GM12878 (cell line): ENCODE data around the gene ANKRD44. TPM values are rescaled to one million over a fixed set of nuclear protein-coding genes. Genes with fewer than 3 reads are reported as not detected.

Experiments used
- ATAC-seq: fragments of 200-7000 bp; cut with Tn5 transposase; 3 replicates; pipeline ENCODE4 v1.9.1; 2020; ENCODE audit warnings: mild to moderate bottlenecking, moderate library complexity
- BruUV-seq: library from RNA; stranded (reverse); fragments of 400-500 nt; replicated peaks from 2 replicates; lab custom pipeline; 2021; lab: Mats Ljungman, UMichigan
- CTCF ChIA-PET: fragments of 300-600 bp; sonication (Branson Sonifier 250); formaldehyde crosslinking; extraction: SDS; loops from one replicate; lab custom pipeline; 2021; ENCODE audit warnings: inconsistent platforms; lab: Yijun Ruan, JAX
- POLR2A ChIA-PET: fragments of 350-600 bp; formaldehyde crosslinking; extraction: SDS; loops from one replicate; lab custom pipeline; 2021; ENCODE audit warnings: inconsistent platforms; lab: Charles Lee
- RAD21 ChIA-PET: fragments of 300-600 bp; sonication (Branson Sonifier 250); formaldehyde crosslinking; loops from one replicate; lab custom pipeline; 2023; ENCODE audit warnings: antibody characterized with exemption; ENCODE audit not compliant: unreplicated experiment; lab: Charles Lee
- SMC1A ChIA-PET: fragments of 300-600 bp; sonication (Branson Sonifier 250); formaldehyde crosslinking; loops from one replicate; lab custom pipeline; 2023; ENCODE audit not compliant: unreplicated experiment, uncharacterized antibody; lab: Charles Lee
- DNase-seq: peaks from one replicate; pipeline ENCODE4 v3.0.0-alpha.2; 2011; ENCODE audit warnings: low read depth, low spot score
- FAIRE-seq: peaks from 3 replicates; lab custom pipeline; 2011; peaks lifted over from hg19 to GRCh38; lab: Jason Lieb, UNC
- H2AFZ ChIP-seq: 2 replicates; pipeline ENCODE4 v1.6.0; 2011; ENCODE audit warnings: low read depth, low read length, control low read depth; ENCODE audit not compliant: control insufficient read depth
- H3K27ac ChIP-seq: 2 replicates; pipeline ENCODE4 v1.5.1; 2011; ENCODE audit warnings: control low read depth; ENCODE audit not compliant: control insufficient read depth, insufficient read depth
- H3K27me3 ChIP-seq, 2 experiments: replicated peaks in 1 of 2; 2 replicates each; pipeline versions ENCODE4 v1.6.0 to v1.6.1; 2011; ENCODE audit warnings: low read length in 1 of 2; ENCODE audit not compliant: control insufficient read depth in 2 of 2, insufficient read depth in 2 of 2
- H3K36me3 ChIP-seq, 2 experiments: 2 replicates each; pipeline ENCODE4 v1.5.1; 2011; ENCODE audit warnings: low read length in 1 of 2; ENCODE audit not compliant: control insufficient read depth in 2 of 2, insufficient read depth in 2 of 2
- H3K4me1 ChIP-seq: 2 replicates; pipeline ENCODE4 v1.6.1; 2011; ENCODE audit warnings: mild to moderate bottlenecking, low read length, moderate library complexity, mixed read lengths; ENCODE audit not compliant: control insufficient read depth, insufficient read depth
- H3K4me2 ChIP-seq: 2 replicates; pipeline ENCODE4 v1.6.0; 2011; ENCODE audit warnings: control low read depth; ENCODE audit not compliant: control insufficient read depth, insufficient read depth
- H3K4me3 ChIP-seq: fragments of 200-600 bp; sonication (generic); 2 replicates; pipeline ENCODE4 v1.5.1; 2016
- H3K79me2 ChIP-seq: 2 replicates; pipeline ENCODE4 v1.6.0; 2011; ENCODE audit warnings: low read length; ENCODE audit not compliant: control insufficient read depth, insufficient read depth
- H3K9ac ChIP-seq: 2 replicates; pipeline ENCODE4 v1.8.0; 2011; ENCODE audit warnings: low read length, control low read depth, mixed read lengths; ENCODE audit not compliant: control insufficient read depth, insufficient read depth
- H3K9me3 ChIP-seq: replicated peaks from 3 replicates; pipeline ENCODE4 v1.5.1; 2011; ENCODE audit warnings: mild to moderate bottlenecking, low read length; ENCODE audit not compliant: control insufficient read depth, insufficient read depth
- H4K20me1 ChIP-seq: 2 replicates; pipeline ENCODE4 v1.6.0; 2011; ENCODE audit not compliant: control insufficient read depth, insufficient read depth
- CHD1 ChIP-seq: IDR thresholded peaks from 2 replicates; pipeline ENCODE4 v1.6.1; 2012; ENCODE audit warnings: low read depth, low read length, improper control_type of control experiment
- CREB1 ChIP-seq: IDR thresholded peaks from 2 replicates; pipeline ENCODE4 v1.6.1; 2012; ENCODE audit warnings: low read depth, mild to moderate bottlenecking, inconsistent platforms
- EED ChIP-seq: sonication (generic); IDR thresholded peaks from 2 replicates; pipeline ENCODE4 v1.6.1; 2016; ENCODE audit warnings: antibody characterized with exemption, low read depth
- MLLT1 ChIP-seq: fragments of 450-650 bp; IDR thresholded peaks from 2 replicates; pipeline ENCODE4 v1.6.1; 2016; ENCODE audit warnings: mild to moderate bottlenecking
- NR2C2 ChIP-seq: IDR thresholded peaks from 2 replicates; pipeline ENCODE4 v1.6.1; 2011; ENCODE audit warnings: borderline replicate concordance, low read depth; ENCODE audit not compliant: control insufficient read depth, insufficient read length
- NRF1 ChIP-seq: conservative IDR thresholded peaks from 2 replicates; pipeline ENCODE4 v1.6.1; 2011; ENCODE audit warnings: mild to moderate bottlenecking, low read depth, low read length, improper control_type of control experiment
- PBX3 ChIP-seq: IDR thresholded peaks from 2 replicates; pipeline ENCODE4 v1.6.1; 2011; ENCODE audit warnings: mild to moderate bottlenecking, low read depth, low read length, moderate library complexity; ENCODE audit not compliant: insufficient replicate concordance
- POLR2A ChIP-seq: IDR thresholded peaks from 2 replicates; pipeline ENCODE4 v1.6.1; 2011; ENCODE audit warnings: low read depth, mild to moderate bottlenecking, low read length
- ZBTB40 ChIP-seq: fragments of 450-650 bp; IDR thresholded peaks from 2 replicates; pipeline ENCODE4 v1.6.1; 2016; ENCODE audit warnings: mild to moderate bottlenecking, moderate library complexity, borderline replicate concordance
- ZNF207 ChIP-seq: fragments of 450-650 bp; IDR thresholded peaks from 2 replicates; pipeline ENCODE4 v1.6.1; 2014; ENCODE audit warnings: antibody characterized with exemption, mild to moderate bottlenecking, borderline replicate concordance
- ZNF687 ChIP-seq: fragments of 450-650 bp; IDR thresholded peaks from 2 replicates; pipeline ENCODE4 v1.6.1; 2017; ENCODE audit warnings: mild to moderate bottlenecking, moderate library complexity
- WGBS: methylation state at CpG from one replicate; pipeline ENCODE4 v1.1.6; 2016; ENCODE audit warnings: low lambda C conversion rate; ENCODE audit not compliant: insufficient replicate concordance, insufficient coverage; ENCODE audit errors: missing lambda C conversion rate; 5-methylcytosine and 5-hydroxymethylcytosine counted together
- in situ Hi-C: fragments of 300-500 bp; cut with MboI; formaldehyde crosslinking; loops from 9 replicates; pipeline ENCODE4 v1.14.3; 2018; ENCODE audit warnings: mixed read lengths
- intact Hi-C: fragments of 100-400 bp; cut with micrococcal nuclease; formaldehyde crosslinking; loops from one replicate; pipeline ENCODE4 v1.14.2; 2022; ENCODE audit not compliant: unreplicated experiment
- polyA plus RNA-seq, 11 experiments: library from polyadenylated mRNA; depleted of rRNA in 4 of 11; unstranded in 6 of 11; stranded (reverse) in 5 of 11; fragments of >200 nt; fragmentation: Nextera tagmentation in 4 of 11; fragmentation: Illumina TruSeq in 1 of 11; extraction: Ambion mirVana in 4 of 11; extraction: Trizol in 1 of 11; gene quantifications; 1 replicate in 1 of 11; 2 replicates in 10 of 11; pipeline versions ENCODE4 v1.2.1 to v1.2.3, GENCODE V29; 2011 to 2016; ENCODE audit warnings: inconsistent platforms in 2 of 11, missing spikeins in 2 of 11, low read depth in 1 of 11
- total RNA-seq, 4 experiments: library from RNA; depleted of rRNA in 3 of 4; stranded (reverse); fragments of >200 nt in 3 of 4; fragmentation: Illumina TruSeq in 1 of 4; extraction: Trizol in 1 of 4; gene quantifications; 2 replicates each; pipeline versions ENCODE4 v1.2.1 to v1.2.3, GENCODE V29; 2013 to 2021

Gene ANKRD44
- total and polyA plus RNA-seq, 10 of the 15 experiments (the other 5 are each of a cell fraction or from before 2014, with no cell fraction given), result 19.1 to 99.1 (median 59.6) TPM

- WGBS, result 5% methylated on average over 3 of the region's 3 CpGs
- ChIA-PET CTCF (interaction anchor here (1.2 to 9.8 kb wide), 10 partner anchors 12 to 193 kb away, joined by 3 to 128 read pairs (median 20); no protein-coding TSS in a partner anchor), RAD21 (interaction anchor here (0.7 to 20.1 kb wide), 17 partner anchors 10 to 193 kb away, joined by 3 to 408 read pairs (median 16); partner anchors contain the start of gene SF3B1), POLR2A (interaction anchor here (0.7 to 9.0 kb wide), 15 partner anchors 11 to 148 kb away, joined by 3 to 139 read pairs (median 10); no protein-coding TSS in a partner anchor), SMC1A (interaction anchor here (1.1 to 20.5 kb wide), 13 partner anchors 10 to 193 kb away, joined by 3 to 433 read pairs (median 27); no protein-coding TSS in a partner anchor)
- Histone ChIP-seq H3K4me2 (peak overlapping the region; percentile 99), H3K4me1 (peaks cover 50% of the 10 kb centered on the region), H3K27me3 (no peaks in the 10 kb centered on the region), H3K4me3 (peak overlapping the region; percentile 98), H2AFZ (no peak overlapping the region; the same call in 1 of the 2 replicates), H3K79me2 (peaks cover 98% of the 10 kb centered on the region), H3K27ac (peak overlapping the region; percentile 99), H3K36me3 (peaks cover 0 to 4% of the 10 kb centered on the region in 2 experiments; a peak in 1 of 4 replicates), H3K9me3 (no peaks in the 10 kb centered on the region), H3K9ac (peak overlapping the region; percentile 82), H4K20me1 (no peaks in the 10 kb centered on the region)
- no TSS peak for BruUV-seq
- DNase-seq (no peak), FAIRE-seq (no peak), ATAC-seq (peak; percentile 0; the same call in 1 of the 3 replicates)
- in situ Hi-C loops, result no loop called here
- intact Hi-C loops, result loop anchor here (10.0 kb wide), 1 partner anchor 1132 kb away; the partner anchor contains the start of gene STK17B
- TF ChIP-seq ZNF207 (0 out of 2 replicates have a peak, but pooled peaks have one; percentile 36), EED (0 out of 2 replicates have a peak, but pooled peaks have one; percentile 54), CHD1 (0 out of 2 replicates have a peak, but pooled peaks have one; percentile 29), PBX3 (no peak), MLLT1 (no peak), NR2C2 (no peak), ZNF687 (0 out of 2 replicates have a peak, but pooled peaks have one; percentile 37), ZBTB40 (no peak), NRF1 (no peak), POLR2A (0 out of 2 replicates have a peak, but pooled peaks have one; percentile 19), CREB1 (no peak)
These were observed 3.9 kb downstream of the ANKRD44 start for GRCh38 chr2:197306696-197307040.
